C4-2B (cell line): ENCODE results near the gene CRY1.

Source experiments
- CTCF ChIP-seq: fragments of 450-650 bp; conservative IDR thresholded peaks from 2 replicates; pipeline ENCODE4 v1.5.1; 2017; ENCODE audit warnings: mild to moderate bottlenecking
- ZFX ChIP-seq: fragments of 450-650 bp; IDR thresholded peaks from 2 replicates; pipeline ENCODE4 v1.6.1; 2017

GRCh38 chr12:106999446-106999845, 93.9 kb downstream of the CRY1 start:
- TF ChIP-seq CTCF (no peak), ZFX (no peak)
